Stimulated activated naive CD4-positive, alpha-beta T cell treated with Interleukin-2 at 50 U/mL for 16 hours (primary cell): Measurements from ENCODE around the gene GPR173.

Source experiments
- DNase-seq: peaks from one replicate; lab custom pipeline; 2025; lab: John Stamatoyannopoulos, UW

Gene GPR173

GRCh38 chrX:53048169-53049126 is at the start of gene GPR173:
Gene GPR173 (plus strand): TSS chrX:53048789. CDS start chrX:53076622, 27,833 bp downstream.
- DNase-seq, result no peak

- DNase-seq, result no peak
Observed at GRCh38 chrX:53000447-53001135, 48.0 kb upstream of the GPR173 start.

- no peak for DNase-seq
Observed at GRCh38 chrX:53001958-53002357, 46.6 kb upstream of the GPR173 start.

GRCh38 chrX:53003111-53003510 is 45.5 kb upstream of the GPR173 start:
- DNase-seq, result no peak

GRCh38 chrX:53004038-53004437 is 44.6 kb upstream of the GPR173 start:
- DNase-seq, result no peak

- no peak for DNase-seq
Observed at GRCh38 chrX:53004811-53005210, 43.8 kb upstream of the GPR173 start.

- DNase-seq, result no peak
Observed at GRCh38 chrX:53005327-53005726, 43.3 kb upstream of the GPR173 start.

- DNase-seq, result no peak
Observed at GRCh38 chrX:53009032-53009431, 39.6 kb upstream of the GPR173 start.

GRCh38 chrX:53013291-53013690 is 35.3 kb upstream of the GPR173 start:
- no peak for DNase-seq

- no peak for DNase-seq
Observed at GRCh38 chrX:53018627-53019026, 30.0 kb upstream of the GPR173 start.

GRCh38 chrX:53022381-53022780 is 26.2 kb upstream of the GPR173 start:
- DNase-seq, result no peak

- no peak for DNase-seq
Observed at GRCh38 chrX:53028678-53029077, 19.9 kb upstream of the GPR173 start.

- DNase-seq, result no peak
Observed at GRCh38 chrX:53031380-53031779, 17.2 kb upstream of the GPR173 start.

- DNase-seq, result no peak
Observed at GRCh38 chrX:53036149-53036548, 12.4 kb upstream of the GPR173 start.

- no peak for DNase-seq
Observed at GRCh38 chrX:53039236-53039635, 9.4 kb upstream of the GPR173 start.

- no peak for DNase-seq
Observed at GRCh38 chrX:53044995-53045394, 3.6 kb upstream of the GPR173 start.

GRCh38 chrX:53047228-53047627 is 1.4 kb upstream of the GPR173 start:
- DNase-seq, result no peak

- DNase-seq, result no peak
Observed at GRCh38 chrX:53049127-53049517, 533 bp downstream of the GPR173 start.

- no peak for DNase-seq
Observed at GRCh38 chrX:53050841-53051240, 2.3 kb downstream of the GPR173 start.

- DNase-seq, result no peak
Observed at GRCh38 chrX:53055244-53055849, 6.8 kb downstream of the GPR173 start.

- DNase-seq, result no peak
Observed at GRCh38 chrX:53056292-53056691, 7.7 kb downstream of the GPR173 start.

GRCh38 chrX:53065104-53065503 is 16.5 kb downstream of the GPR173 start:
- no peak for DNase-seq

GRCh38 chrX:53071064-53071463 is 22.5 kb downstream of the GPR173 start:
- no peak for DNase-seq
